ENCODE results near the gene RYR1. TPM values are rescaled to one million over a fixed set of nuclear protein-coding genes. Genes with fewer than 3 reads are reported as not detected.
"Not testable (repeated sequence)": the region's sequence is repeated elsewhere in the genome, so short reads cannot be mapped to it uniquely, and the experiment has no call there.

Gene RYR1
- total RNA-seq, 6 experiments from 2014 or later: 0.12 to 1.1 (median 0.49) TPM

DNA sequence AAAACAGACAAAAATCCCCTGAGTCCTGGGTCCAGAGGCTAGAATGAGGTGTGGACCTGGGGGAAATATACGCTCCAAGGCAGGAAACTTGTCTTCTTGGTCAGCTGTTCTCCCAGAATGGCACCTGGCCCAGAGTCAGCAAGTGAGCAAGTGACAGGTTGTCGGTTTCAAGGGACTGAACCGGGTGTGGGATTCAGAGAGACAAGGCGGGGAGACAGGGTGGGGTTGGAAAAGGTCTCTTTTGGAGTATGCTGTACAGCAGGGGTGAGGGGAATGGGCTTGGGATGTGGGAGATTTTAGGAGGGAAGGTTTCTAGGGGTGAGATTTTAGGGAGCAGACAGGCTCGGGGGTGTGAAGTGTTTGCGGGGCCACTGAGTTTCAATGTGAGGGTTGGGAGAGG, 83.3 kb downstream of the RYR1 start:
- DNase-seq: no peak
- Histone ChIP-seq H3K9me3 (no peaks in the 10 kb centered on the region), H3K4me1 (no peaks in the 10 kb centered on the region), H3K36me3 (no peaks in the 10 kb centered on the region), H3K27ac (no peak overlapping the region), H3K27me3 (no peaks in the 10 kb centered on the region), H3K4me3 (no peak overlapping the region)
- ATAC-seq: no peak
- intact Hi-C loops (cut with DNase I): no loop called here
- no peak for TF ChIP-seq POLR2A (IDR thresholded peaks at IDR 0.05)
- TF ChIP-seq, protein P1, sequence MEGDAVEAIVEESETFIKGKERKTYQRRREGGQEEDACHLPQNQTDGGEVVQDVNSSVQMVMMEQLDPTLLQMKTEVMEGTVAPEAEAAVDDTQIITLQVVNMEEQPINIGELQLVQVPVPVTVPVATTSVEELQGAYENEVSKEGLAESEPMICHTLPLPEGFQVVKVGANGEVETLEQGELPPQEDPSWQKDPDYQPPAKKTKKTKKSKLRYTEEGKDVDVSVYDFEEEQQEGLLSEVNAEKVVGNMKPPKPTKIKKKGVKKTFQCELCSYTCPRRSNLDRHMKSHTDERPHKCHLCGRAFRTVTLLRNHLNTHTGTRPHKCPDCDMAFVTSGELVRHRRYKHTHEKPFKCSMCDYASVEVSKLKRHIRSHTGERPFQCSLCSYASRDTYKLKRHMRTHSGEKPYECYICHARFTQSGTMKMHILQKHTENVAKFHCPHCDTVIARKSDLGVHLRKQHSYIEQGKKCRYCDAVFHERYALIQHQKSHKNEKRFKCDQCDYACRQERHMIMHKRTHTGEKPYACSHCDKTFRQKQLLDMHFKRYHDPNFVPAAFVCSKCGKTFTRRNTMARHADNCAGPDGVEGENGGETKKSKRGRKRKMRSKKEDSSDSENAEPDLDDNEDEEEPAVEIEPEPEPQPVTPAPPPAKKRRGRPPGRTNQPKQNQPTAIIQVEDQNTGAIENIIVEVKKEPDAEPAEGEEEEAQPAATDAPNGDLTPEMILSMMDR (IDR thresholded peaks at IDR 0.05): no peak
- WGBS (ENCODE audit: insufficient coverage, low coverage, low lambda C conversion rate, missing lambda C conversion rate): 91% methylated on average over 6 of the region's 6 CpGs

DNA sequence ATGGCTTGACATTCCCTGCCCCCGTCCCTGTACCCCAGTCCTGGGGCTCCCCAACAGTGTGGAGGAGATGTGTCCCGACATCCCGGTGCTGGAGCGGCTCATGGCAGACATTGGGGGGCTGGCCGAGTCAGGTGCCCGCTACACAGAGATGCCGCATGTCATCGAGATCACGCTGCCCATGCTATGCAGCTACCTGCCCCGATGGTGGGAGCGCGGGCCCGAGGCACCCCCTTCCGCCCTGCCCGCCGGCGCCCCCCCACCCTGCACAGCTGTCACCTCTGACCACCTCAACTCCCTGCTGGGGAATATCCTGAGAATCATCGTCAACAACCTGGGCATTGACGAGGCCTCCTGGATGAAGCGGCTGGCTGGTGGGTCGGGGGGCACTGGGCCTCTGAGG, 83.8 kb downstream of the RYR1 start:
- DNase-seq (no peak), ATAC-seq (no peak)
- 100% methylated on average over 4 of the region's 21 CpGs for WGBS (ENCODE audit: insufficient coverage, low coverage, low lambda C conversion rate, missing lambda C conversion rate)
- Histone ChIP-seq H3K27ac (no peak overlapping the region), H3K9me3 (no peaks in the 10 kb centered on the region), H3K4me1 (no peaks in the 10 kb centered on the region), H3K36me3 (no peaks in the 10 kb centered on the region), H3K27me3 (no peaks in the 10 kb centered on the region), H3K4me3 (no peak overlapping the region)
- intact Hi-C loops (cut with DNase I): no loop called here
- TF ChIP-seq, protein P1 (IDR thresholded peaks at IDR 0.05): no peak
- TF ChIP-seq POLR2A (IDR thresholded peaks at IDR 0.05): no peak

DNA sequence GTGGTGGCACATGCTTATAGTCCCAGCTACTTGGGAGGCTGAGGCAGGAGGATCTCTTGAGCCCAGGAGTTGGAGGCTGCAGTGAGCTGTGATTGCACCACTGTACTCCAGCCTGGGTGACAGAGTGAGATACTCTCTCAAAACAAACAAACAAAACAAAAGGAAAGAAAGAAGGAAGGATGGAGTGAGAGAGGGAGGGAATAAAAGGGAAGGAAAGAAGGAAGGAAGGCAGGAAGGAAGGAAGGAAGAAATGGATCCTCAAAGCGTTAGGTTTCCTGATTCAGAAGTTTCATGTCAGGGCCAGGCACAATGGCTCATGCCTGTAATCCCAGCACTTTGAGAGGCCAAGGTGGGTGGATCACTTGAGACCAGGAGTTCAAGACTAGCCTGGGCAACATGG, 84.5 kb downstream of the RYR1 start:
- intact Hi-C loops (cut with DNase I); ATAC-seq: not testable (repeated sequence)

DNA sequence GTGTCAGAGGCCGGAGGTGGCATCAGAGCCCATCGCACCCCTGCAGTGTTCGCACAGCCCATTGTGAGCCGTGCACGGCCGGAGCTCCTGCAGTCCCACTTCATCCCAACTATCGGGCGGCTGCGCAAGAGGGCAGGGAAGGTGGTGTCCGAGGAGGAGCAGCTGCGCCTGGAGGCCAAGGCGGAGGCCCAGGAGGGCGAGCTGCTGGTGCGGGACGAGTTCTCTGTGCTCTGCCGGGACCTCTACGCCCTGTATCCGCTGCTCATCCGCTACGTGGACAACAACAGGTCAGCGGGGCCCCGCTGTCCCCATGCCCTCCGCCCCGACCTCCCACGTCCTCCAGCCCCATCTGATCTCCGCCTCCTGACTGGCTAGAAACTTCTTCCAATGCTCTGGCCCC, 85.7 kb downstream of the RYR1 start:
- no peak for DNase-seq
- intact Hi-C loops (cut with DNase I): no loop called here

More for the DNA sequence above, 84.5 kb downstream of the RYR1 start:
- not testable (repeated sequence) for DNase-seq, H3K4me3 ChIP-seq, H3K9me3 ChIP-seq, H3K27me3 ChIP-seq, H3K4me1 ChIP-seq, H3K36me3 ChIP-seq, H3K27ac ChIP-seq
- WGBS (ENCODE audit: insufficient coverage, low coverage, low lambda C conversion rate, missing lambda C conversion rate): 17% methylated on average over 1 of the region's 1 CpG

DNA sequence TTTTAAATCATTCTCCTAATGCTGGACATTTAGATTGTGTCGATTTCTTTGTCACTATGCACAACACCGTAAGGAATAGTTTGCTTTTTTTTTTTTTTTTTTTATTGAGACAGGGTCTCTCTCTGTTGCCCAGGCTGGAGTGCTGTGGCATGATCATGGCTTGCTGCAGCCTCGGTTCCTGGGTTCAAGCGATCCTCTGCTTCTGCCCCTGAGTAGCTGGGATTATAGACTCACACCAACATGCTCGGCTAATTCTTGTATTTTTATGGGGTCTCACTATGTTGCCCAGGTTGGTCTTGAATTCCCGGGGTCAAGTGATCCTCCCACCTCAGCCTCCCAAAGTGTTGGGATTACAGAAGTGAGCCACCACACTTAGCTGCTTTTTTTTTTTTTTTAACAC, 86.5 kb downstream of the RYR1 start:
- Histone ChIP-seq H3K4me3 (no peak overlapping the region), H3K9me3 (no peaks in the 10 kb centered on the region), H3K27me3 (no peaks in the 10 kb centered on the region), H3K36me3 (no peaks in the 10 kb centered on the region), H3K4me1 (no peaks in the 10 kb centered on the region), H3K27ac (no peak overlapping the region)
- TF ChIP-seq, protein P1 (IDR thresholded peaks at IDR 0.05): no peak
- no peak for TF ChIP-seq POLR2A (IDR thresholded peaks at IDR 0.05)
- no peak for ATAC-seq
- intact Hi-C loops (cut with DNase I): no loop called here
- no peak for DNase-seq
- WGBS (ENCODE audit: insufficient coverage, low coverage, low lambda C conversion rate, missing lambda C conversion rate): 80% methylated on average over 6 of the region's 6 CpGs

More for the DNA sequence above, 85.7 kb downstream of the RYR1 start:
- Histone ChIP-seq H3K4me1 (no peaks in the 10 kb centered on the region), H3K27ac (no peak overlapping the region), H3K36me3 (no peaks in the 10 kb centered on the region), H3K4me3 (no peak overlapping the region), H3K9me3 (no peaks in the 10 kb centered on the region), H3K27me3 (no peaks in the 10 kb centered on the region)
- no peak for ATAC-seq
- no peak for TF ChIP-seq POLR2A (IDR thresholded peaks at IDR 0.05)
- TF ChIP-seq, protein P1 (IDR thresholded peaks at IDR 0.05): no peak
- no CpG with 5 or more reads among the region's 26 CpGs for WGBS (ENCODE audit: insufficient coverage, low coverage, low lambda C conversion rate, missing lambda C conversion rate)

Data from right lobe of liver (tissue), 6 donors.